Muscle of back (tissue), 11 donors: ENCODE results near the gene RING1. TPM values are rescaled to one million over a fixed set of nuclear protein-coding genes. Genes with fewer than 3 reads are reported as not detected.
A peak's percentile ranks its signal among the peaks of the same experiment; 100 is the strongest.
"Not testable (repeated sequence)": the region's sequence is repeated elsewhere in the genome, so short reads cannot be mapped to it uniquely, and the experiment has no call there.

ENCODE experiments used
- DNase-seq, 3 donors: peaks; one replicate each; pipeline versions ENCODE4 v3.0.0 to v3.0.0-alpha.2; 2013
- polyA plus RNA-seq, 10 donors: library from polyadenylated mRNA; unstranded; fragments of 120-200 nt; gene quantifications; one replicate each; pipeline ENCODE4 v1.2.1, GENCODE V29; 2013; ENCODE audit not compliant: insufficient read length in 10 of 10

RING1 gene
- polyA plus RNA-seq, 10 donors = 25.1 to 43.3 (median 29.9) TPM

DNA sequence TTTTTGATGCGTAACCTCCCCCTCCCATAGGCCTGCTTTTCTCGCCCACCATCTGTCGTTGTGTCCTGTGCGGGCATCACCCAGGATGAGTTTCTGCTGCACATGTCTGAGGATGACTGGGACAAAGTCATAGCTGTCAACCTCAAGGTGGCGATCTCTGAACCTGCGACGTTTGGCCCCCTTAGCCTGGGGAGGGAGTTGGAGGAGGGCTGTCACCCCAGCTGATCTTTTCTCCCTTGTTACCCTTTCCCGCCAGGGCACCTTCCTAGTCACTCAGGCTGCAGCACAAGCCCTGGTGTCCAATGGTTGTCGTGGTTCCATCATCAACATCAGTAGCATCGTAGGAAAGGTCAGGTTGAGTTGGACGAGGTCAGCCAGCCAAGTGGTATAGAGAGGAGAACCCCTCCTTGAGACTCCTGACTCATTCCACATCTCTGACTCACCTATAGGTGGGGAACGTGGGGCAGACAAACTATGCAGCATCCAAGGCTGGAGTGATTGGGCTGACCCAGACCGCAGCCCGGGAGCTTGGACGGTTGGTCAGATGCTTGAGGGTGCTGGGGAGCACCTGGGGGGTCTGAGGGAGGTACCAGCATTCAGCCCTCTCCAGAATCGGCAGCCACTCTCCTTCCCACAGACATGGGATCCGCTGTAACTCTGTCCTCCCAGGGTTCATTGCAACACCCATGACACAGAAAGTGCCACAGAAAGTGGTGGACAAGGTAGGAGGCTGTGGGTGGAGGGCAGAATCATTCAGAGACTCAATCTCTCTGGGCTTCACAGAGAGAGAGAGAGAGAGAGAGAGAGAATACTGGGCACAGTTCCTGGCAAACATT lies 2.9 kb upstream of the RING1 start:
- DNase-seq = no peak

DNA sequence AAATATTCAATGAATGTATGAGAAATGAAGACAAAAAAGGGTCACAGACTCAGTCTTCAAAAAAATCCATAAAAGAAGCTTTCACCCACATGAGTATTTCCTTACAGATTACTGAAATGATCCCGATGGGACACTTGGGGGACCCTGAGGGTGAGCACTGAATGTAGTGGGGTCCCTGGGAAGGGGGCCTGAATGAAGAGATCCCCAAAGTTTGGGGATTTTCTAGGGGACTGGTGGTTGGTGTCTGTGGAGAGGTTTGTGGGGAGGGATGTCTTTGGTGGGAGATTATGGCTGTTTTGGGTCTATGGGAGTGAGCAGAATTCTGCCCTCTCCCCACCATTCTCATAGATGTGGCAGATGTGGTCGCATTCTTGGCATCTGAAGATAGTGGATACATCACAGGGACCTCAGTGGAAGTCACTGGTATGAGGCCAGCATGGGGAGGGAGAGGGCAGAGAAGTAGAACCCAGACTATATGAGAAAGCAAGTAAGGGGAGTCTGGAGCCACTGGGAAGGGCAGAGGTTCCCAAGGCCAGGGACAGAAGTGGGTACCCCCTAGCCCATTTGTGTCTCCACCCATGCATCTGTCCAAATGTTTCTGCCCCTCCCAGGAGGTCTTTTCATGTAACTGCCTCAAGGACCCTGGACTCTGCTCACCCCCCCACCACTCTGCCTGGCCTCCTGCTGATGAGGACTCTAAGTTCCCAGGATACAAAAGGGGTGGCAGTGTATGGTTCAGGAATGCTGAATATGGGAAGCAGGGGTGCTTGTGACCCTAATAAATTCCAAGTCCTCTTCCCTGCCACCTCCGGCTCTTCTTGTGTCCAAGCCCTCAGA lies 2.1 kb upstream of the RING1 start:
- DNase-seq = no peak

DNA sequence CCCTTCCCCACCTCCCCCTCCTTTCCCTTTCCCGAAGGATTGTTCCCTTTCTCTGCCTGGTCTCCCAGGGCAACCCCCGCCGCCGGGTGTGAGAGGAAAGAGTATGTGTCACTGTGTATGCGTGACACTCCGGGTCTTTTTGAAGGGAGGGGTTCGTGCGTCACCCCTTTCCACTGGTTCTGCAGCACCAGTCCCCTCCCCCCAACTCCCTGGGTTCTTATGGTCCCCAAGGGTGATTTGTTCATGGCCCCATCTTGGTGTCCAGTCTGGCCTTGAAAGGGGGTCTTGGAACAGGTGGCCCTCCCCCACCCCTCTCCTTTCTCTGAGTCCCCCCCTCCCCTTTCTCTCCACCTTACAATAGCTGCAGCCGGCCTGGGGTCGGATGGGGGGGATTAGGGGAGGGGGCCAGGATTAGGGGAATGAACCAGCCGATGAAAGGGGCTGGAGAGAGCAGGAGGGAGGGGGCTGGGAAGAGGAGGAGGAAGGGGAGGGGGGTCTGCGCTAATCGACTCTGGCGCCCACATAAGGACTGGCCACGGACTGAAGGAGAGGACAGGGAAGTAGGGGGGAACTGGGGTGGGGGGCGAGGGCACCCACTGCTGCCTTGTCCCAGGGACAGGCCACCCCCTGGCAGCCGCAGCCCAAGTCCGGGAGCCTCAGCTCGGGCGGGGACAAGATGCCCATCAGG lies 1.3 kb upstream of the RING1 start:
- DNase-seq = no peak

DNA sequence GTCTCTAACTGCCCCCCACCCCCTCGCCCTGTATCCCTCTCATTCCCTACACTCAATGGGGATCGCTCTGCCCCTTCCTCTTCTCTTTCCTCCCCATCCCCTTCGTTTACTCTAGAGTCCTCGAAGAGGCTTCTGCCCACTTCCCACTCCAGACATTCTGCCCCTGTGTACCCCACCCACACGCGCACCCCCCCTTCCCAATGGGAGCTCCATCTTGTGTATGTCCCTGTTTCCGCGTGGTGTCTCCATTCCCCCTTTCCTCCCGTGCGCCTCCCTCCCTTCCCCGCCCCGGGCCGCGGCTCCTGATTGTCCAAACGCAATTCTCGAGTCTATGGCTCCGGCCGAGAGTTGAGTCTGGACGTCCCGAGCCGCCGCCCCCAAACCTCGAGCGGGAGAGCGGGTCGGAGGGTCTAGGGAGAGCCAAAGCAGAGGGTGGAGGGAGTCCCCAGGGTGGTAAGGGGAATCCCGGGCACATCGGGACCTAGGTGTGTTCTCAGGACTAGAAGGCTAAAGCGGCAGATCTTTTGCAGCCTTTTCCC lies 679 bp upstream of the RING1 start:
- peak; percentile 41 to 89 (median 68) for DNase-seq

DNA sequence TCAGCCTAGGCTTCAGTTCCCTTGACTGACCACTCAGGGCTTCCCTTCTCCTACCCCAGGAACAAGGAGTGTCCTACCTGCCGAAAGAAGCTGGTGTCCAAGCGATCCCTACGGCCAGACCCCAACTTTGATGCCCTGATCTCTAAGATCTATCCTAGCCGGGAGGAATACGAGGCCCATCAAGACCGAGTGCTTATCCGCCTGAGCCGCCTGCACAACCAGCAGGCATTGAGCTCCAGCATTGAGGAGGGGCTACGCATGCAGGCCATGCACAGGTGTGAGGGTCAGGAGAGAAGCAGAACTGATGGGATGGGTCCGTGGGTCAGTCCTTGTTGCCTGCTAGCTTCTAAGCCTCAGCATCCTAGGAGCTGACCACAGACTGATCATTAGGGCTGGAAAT lies 1.6 kb downstream of the RING1 start:
- DNase-seq = no peak

DNA sequence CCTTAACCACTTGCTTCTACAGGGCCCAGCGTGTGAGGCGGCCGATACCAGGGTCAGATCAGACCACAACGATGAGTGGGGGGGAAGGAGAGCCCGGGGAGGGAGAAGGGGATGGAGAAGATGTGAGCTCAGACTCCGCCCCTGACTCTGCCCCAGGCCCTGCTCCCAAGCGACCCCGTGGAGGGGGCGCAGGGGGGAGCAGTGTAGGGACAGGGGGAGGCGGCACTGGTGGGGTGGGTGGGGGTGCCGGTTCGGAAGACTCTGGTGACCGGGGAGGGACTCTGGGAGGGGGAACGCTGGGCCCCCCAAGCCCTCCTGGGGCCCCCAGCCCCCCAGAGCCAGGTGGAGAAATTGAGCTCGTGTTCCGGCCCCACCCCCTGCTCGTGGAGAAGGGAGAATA lies 2.8 kb downstream of the RING1 start:
- DNase-seq = no peak

DNA sequence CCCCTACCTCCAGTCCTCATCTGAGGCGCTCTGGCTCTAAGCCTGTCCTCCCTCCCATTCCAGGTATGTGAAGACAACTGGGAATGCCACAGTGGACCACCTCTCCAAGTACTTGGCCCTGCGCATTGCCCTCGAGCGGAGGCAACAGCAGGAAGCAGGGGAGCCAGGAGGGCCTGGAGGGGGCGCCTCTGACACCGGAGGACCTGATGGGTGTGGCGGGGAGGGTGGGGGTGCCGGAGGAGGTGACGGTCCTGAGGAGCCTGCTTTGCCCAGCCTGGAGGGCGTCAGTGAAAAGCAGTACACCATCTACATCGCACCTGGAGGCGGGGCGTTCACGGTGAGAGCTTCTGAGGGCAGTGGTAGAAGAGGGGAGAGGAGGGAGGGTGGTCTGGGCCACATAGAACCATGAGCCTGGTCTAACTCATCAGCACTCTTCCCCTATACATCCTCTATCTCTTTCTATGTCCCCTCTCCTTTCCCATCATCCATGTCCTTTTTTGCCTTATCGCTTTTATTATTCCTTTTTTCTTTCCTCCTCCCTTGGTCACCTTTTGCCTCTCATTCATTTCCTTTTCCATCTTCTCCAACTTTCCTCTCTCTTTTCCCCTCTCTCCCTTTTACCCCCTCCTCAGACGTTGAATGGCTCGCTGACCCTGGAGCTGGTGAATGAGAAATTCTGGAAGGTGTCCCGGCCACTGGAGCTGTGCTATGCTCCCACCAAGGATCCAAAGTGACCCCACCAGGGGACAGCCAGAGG lies 3.5 kb downstream of the RING1 start:
- DNase-seq = no peak

DNA sequence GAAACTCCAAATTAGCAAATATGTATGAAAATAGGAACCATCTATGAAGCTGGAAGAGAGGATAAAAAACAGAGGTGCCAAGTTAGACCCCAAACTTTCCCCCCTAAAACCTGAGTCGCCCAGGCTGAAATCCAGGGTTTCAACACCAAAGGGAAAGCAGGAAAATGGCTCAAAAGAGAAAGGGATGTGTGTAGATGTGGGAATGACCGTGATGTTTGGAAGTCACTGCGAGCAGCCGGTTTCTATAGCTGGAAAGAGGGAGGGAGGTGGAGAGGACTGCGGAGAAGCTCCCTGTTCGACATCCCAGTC lies 4.5 kb downstream of the RING1 start:
- no peak for DNase-seq

DNA sequence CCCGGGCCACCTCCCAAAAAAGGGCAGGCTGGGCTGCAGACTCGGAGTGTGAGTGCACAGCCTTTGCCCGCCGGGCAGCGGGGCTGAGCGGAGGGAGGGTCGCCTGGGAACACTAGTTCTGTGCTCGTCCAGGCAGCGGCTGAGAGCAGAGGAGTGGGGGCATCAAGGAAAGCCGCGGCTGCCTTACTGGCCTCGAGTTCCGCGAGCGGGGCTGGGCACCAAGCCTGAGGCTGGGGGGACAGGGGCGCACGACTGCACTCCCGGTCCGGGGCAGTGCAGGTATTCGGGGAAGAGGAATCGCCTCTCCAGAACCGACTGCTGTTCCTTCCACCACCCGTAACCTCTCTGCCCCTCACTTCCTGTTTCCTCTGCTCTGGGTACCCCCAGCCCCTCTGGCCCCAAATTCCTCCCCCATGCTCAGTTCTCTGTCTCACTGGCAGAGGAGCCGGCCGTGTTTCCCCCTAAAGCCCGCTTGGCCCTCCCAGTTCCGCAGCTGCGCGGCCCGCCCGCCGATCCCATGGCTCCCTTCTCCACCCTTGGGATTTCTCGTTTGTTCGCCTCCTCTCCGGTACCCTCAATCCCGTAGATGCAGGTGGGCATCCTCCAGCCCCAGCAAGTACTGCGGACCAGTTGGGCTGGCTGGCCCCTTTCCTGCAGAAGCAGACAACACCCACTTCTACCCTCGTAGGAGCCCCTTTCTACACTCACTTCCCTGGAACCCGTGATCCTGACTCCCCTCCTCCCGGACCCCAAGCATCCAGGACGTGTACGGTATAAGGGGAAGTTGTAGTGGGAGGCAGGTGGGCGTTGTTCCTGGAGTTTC lies 5.1 kb downstream of the RING1 start:
- DNase-seq = peak in 1 of 3 donors; percentile 75

DNA sequence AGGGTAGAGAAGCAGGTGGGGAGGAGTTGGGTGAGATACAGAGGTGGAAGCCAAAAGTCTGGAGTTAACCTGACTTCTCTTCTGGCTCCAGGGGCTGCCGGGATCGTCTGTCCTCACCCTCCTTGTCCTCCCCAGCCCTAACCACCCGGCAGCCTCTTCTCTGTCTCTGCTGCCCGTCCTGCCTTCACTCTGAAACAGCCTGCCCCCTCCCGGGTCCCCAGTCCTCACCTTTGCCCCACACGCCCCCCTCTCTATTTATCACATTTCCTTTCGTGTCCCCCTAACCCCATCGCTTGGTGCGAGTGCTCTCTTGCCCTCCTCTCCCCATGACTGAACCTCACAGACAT lies 5.7 kb downstream of the RING1 start:
- DNase-seq = no peak

DNA sequence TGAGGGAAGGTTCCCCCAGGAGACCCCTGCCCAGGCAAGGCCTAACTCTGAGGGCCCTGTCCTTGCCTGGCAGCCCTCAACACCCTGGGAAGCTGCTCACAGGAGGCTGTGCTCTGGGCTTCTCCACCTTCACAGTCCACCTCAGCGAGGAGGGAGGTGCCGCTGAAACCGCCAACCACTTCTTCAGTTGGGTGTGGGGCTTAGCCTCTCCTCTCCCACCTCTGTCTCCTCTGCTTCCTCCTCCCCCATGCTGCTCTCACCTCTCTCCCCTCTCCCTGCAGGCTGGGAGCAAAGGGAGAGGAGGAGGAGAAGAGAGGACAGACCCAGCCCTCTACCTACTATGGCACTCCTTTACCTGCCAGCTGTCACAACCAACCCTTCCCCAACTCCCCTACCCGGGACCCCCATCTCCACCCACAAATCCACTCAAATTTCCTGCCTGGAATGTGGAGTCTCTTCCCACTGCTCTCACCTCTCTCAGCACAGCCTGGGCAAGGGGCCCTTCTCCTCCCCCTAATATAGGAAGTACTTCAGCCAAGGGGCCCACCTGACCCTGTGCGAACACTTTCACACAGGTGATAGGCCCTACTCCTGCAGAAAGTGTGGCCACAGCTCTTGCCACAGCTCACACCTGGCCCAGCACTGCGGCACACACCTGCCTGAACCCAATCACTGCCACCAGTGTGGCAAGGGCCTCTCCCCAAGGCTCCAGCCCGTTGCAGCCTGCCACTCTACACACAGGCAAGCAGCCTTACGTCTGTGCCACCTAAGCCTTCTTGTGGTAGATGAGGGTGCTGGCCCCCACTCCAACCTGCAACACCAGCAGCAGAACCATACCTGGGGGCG lies 7.2 kb downstream of the RING1 start:
- DNase-seq = no peak

DNA sequence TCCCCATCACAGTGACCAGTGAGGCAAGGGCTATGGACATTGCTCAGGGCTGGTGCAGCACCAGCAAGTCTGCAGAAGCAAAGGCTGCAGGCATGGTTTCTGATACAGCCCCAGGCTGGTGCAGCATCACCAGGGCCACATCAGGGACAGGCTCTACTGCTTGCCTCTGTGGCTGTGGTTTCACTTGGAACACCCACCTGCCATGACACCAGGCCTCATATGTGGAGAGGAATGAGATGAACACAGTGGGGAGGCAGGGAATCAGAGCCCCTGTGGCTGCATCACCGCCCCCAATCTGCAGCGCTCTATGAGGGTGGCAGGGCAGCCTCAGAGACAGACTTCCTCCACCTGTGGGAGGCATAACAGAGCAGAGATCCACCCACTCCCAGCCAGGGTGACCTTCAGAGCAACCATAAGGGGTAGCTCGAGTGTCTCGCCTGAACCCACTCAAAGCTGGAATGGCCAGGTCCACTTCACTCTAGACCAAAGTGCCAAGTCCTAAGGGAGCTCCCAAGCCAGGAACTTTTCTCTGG lies 7.9 kb downstream of the RING1 start:
- no peak for DNase-seq

DNA sequence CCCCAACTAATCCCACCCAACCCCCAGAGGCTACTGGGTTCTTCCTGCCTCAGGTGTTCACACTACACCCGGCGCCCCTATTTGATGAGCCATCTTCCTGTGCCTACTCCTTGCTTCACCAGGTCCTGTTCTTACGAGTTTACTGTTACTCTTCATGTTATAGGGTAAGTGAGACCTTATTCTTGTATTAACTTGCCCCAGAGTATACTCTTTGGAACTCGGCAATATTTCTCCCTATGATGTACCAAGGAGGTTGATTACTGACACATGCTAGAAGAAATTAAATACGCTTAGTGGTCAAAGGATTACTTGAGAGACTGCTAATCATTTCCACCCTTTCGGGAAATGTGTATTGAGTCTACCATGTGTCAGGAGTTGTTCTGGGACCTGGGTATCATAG lies 8.9 kb downstream of the RING1 start:
- DNase-seq = no peak

DNA sequence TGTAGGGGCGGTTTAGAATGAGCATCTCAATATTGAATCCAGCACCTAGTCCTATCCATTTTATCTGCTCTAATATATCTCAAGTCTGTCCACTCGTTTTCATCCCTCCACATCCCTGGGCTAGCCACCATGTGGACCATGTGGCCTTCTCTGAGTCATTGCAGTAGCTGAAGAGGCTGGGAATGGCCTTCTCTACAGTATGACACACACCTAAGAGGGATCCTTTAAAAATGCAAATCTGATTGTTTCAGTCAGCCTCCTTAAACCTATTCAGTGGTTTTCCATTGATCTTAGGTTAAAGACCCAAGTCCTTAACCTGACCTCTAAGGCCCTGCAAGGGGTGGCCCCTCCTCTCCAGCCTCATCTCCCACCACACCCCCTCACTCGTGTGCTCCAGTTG lies 9.4 kb downstream of the RING1 start:
- no peak for DNase-seq

DNA sequence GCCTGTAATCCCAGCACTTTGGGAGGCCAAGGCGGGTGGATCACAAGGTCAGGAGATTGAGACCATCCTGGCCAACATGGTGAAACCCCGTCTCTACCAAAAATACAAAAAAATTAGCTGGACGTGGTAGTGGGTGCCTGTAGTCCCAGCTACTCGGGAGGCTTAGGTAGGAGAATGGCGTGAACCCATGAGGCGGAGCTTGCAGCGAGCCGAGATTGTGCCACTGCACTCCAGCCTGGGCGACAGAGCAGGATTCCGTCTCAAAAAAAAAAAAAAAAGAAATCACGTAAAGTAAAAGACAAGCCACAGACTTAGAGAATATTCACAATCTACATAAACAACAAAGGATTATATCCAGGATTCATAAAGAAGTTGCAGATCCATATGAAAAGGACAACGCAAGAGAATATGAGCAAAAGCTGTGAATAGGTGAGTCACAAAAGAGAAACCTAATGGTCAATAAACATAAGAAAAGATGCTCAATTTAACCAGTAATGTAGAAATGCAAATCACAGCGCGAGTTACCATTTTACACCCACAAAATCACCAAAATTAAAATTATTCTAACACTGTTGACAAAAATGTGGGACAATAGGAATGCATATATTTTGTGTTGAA lies 18.3 kb downstream of the RING1 start:
- not testable (repeated sequence) for DNase-seq

DNA sequence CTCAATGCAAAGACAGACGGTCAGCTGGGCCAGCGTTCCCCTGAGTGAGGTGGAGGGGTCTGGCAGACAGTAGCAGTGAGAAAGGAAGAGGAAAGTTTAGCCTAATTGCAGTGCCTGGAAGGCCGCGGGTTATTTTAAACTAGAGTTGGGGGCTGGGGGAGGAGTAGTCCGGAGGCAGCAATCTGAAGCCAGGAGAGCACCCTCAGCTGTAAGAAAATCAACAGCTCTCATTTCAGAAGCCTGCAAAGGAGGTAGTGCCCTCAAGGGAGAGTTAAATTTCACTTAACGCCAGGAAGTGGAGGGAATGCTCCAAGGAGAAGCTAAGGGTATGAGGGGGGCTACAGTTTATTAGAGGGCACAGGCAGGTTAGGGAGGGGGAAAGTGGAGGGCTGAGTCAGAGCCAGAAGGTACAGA lies 26.9 kb downstream of the RING1 start:
- DNase-seq = no peak

DNA sequence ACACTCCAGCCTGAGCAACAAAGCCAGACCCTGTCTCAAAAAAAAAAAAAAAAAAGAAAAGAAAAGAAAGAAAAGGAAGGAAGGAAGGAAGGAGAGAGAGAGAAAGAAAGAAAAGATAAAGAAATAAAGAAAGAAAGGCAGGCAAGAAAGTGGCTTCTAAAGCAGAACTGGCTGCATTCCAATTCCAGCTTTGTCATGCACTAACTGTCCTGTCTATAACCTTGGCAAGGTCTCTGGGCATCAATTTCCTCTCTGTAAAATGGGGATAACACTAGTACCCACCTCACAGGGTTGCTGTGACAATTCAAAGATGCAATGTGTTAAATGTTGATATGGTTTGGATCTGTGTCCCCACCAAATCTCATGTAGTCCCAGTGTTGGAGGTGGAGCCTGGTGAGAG lies 28.0 kb downstream of the RING1 start:
- DNase-seq = no peak

DNA sequence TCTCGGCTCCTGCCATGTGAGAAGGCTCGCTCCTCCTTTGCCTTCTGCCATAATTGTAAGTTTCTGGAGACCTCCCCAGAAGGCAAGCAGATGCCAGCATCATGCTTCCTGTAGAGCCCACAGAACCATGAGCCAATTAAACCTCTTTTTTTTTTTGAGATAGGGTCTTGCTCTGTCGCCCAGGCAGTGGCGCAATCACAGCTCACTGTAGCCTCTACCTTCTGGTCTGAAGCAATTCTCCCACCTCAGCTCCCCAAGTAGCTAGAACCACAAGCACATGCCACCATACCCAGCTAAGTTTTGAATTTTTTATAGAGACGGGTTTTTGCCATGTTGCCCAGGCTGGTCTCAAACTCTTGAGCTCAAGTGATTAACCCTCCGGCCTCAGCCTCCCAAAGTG lies 28.6 kb downstream of the RING1 start:
- no peak for DNase-seq

DNA sequence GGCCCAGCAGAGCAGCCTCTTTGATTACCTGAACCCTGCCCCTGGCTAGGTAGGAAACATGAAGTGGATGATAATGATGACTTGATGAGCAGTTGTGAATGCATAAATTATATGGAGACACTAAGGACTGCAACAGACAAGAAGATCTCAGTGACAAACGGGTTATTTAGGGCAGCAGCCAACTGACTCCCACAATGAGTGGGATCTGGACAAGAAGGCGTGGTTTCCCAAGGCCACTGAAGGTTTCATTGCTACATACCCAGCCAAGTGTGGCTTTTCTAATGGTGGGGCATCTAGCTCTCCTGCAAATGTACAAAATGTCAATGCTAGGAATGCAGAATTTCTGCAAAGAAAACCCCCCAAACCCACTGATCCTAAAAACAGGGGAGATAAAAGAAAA lies 29.4 kb downstream of the RING1 start:
- no peak for DNase-seq
